ENCODE measurements around the gene SLC17A1. TPM values are rescaled to one million over a fixed set of nuclear protein-coding genes. Genes with fewer than 3 reads are reported as not detected.

The SLC17A1 gene
- total and polyA plus RNA-seq, 10 of the 15 experiments (the other 5 are each of a cell fraction or from before 2014, with no cell fraction given): not detected

- ChIA-PET SMC1A (ENCODE audit: uncharacterized antibody, unreplicated experiment) (interaction anchor here (0.9 to 6.2 kb wide), 8 partner anchors 44 to 564 kb away, joined by 3 to 39 read pairs (median 3); no protein-coding TSS in a partner anchor), CTCF (interaction anchor here (0.6 to 6.7 kb wide), 15 partner anchors 20 to 228 kb away, joined by 3 to 89 read pairs (median 6); no protein-coding TSS in a partner anchor), RAD21 (ENCODE audit: unreplicated experiment) (interaction anchor here (0.7 kb wide), 1 partner anchor 156 kb away, joined by 3 read pairs; no protein-coding TSS in a partner anchor), POLR2A (no interaction called here)
- no peaks in the 10 kb centered on the region for H3K36me3 ChIP-seq (ENCODE audit: control insufficient read depth in 2 of 2, insufficient read depth in 2 of 2, low read length in 1 of 2)
- no peak for FAIRE-seq
- WGBS (ENCODE audit: insufficient coverage, insufficient replicate concordance, low lambda C conversion rate, missing lambda C conversion rate): 2% methylated on average over 2 of the region's 2 CpGs
- H3K27me3 ChIP-seq (replicated peaks in 1 of 2; ENCODE audit: control insufficient read depth in 2 of 2, insufficient read depth in 2 of 2, low read length in 1 of 2): no peaks in the 10 kb centered on the region; a peak in 1 of 4 replicates
- H3K4me2 ChIP-seq (ENCODE audit: control insufficient read depth, insufficient read depth): no peak overlapping the region
- no peak for ATAC-seq
- no peak for DNase-seq (ENCODE audit: low read depth, low spot score)
- no peaks in the 10 kb centered on the region for H3K9me3 ChIP-seq (replicated peaks; ENCODE audit: control insufficient read depth, insufficient read depth, low read length)
- intact Hi-C loops (cut with micrococcal nuclease; ENCODE audit: unreplicated experiment) (loop anchor here (5.0 kb wide), 2 partner anchors 155 to 205 kb away; no protein-coding TSS in a partner anchor), in situ Hi-C loops (cut with MboI) (no loop called here)
- H4K20me1 ChIP-seq (ENCODE audit: control insufficient read depth, insufficient read depth): no peaks in the 10 kb centered on the region
- no peak overlapping the region for H3K27ac ChIP-seq (ENCODE audit: control insufficient read depth, insufficient read depth)
- H3K4me3 ChIP-seq: no peak overlapping the region
- H3K9ac ChIP-seq (ENCODE audit: control insufficient read depth, insufficient read depth, low read length): no peak overlapping the region
- BruUV-seq (replicated peaks): no TSS peak
- H2AFZ ChIP-seq (ENCODE audit: control insufficient read depth, low read depth, low read length): no peak overlapping the region
- H3K4me1 ChIP-seq (ENCODE audit: control insufficient read depth, insufficient read depth, low read length): no peaks in the 10 kb centered on the region
- no peaks in the 10 kb centered on the region for H3K79me2 ChIP-seq (ENCODE audit: control insufficient read depth, insufficient read depth, low read length)
- TF ChIP-seq IKZF2 (IDR thresholded peaks at IDR 0.05) (no peak), ZNF24 (IDR thresholded peaks at IDR 0.05) (no peak), PAX5 (IDR thresholded peaks at IDR 0.05; ENCODE audit: borderline replicate concordance, low read depth, low read length) (no peak), YBX1 (IDR thresholded peaks at IDR 0.05) (no peak), ESRRA (IDR thresholded peaks at IDR 0.05; ENCODE audit: low read length) (no peak)
Measured at GRCh38 chr6:25787428-25787827, 44.4 kb downstream of the SLC17A1 start.

DNA sequence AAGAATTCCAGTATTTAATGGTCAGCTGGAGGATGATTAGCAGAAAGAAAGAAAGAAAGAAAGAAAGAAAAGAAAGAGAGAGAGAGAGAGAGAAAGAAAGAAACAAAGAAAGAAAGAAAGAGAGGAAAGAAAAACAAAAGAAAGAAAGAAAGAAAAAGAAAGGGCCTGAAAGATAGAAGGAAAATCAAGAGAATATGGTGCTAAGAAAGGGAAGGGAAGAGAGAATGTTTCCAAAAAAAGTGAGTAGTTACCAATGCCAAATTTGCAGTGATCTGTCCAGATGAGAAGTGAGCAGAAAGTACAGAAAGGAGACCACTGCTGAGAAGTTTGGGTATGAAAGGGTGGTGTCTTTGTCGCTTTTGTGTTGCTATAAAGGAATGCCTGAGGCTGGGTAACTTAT lies 50.7 kb downstream of the SLC17A1 start:
- Histone ChIP-seq H2AFZ (ENCODE audit: control insufficient read depth, low read depth, low read length) (no peak overlapping the region), H3K9ac (ENCODE audit: control insufficient read depth, insufficient read depth, low read length) (no peak overlapping the region), H3K79me2 (ENCODE audit: control insufficient read depth, insufficient read depth, low read length) (no peaks in the 10 kb centered on the region), H3K9me3 (replicated peaks; ENCODE audit: control insufficient read depth, insufficient read depth, low read length) (no peaks in the 10 kb centered on the region), H3K27ac (ENCODE audit: control insufficient read depth, insufficient read depth) (no peak overlapping the region), H4K20me1 (ENCODE audit: control insufficient read depth, insufficient read depth) (no peaks in the 10 kb centered on the region), H3K4me2 (ENCODE audit: control insufficient read depth, insufficient read depth) (no peak overlapping the region), H3K4me1 (ENCODE audit: control insufficient read depth, insufficient read depth, low read length) (no peaks in the 10 kb centered on the region), H3K4me3 (no peak overlapping the region), H3K36me3 (ENCODE audit: control insufficient read depth in 2 of 2, insufficient read depth in 2 of 2, low read length in 1 of 2) (no peaks in the 10 kb centered on the region), H3K27me3 (replicated peaks in 1 of 2; ENCODE audit: control insufficient read depth in 2 of 2, insufficient read depth in 2 of 2, low read length in 1 of 2) (peaks cover 0 to 3% of the 10 kb centered on the region in 2 experiments; a peak in 2 of 4 replicates)
- FAIRE-seq (no peak), DNase-seq (ENCODE audit: low read depth, low spot score) (no peak), ATAC-seq (no peak)
- 0% methylated on average over 1 of the region's 1 CpG for WGBS (ENCODE audit: insufficient coverage, insufficient replicate concordance, low lambda C conversion rate, missing lambda C conversion rate)
- ChIA-PET SMC1A (ENCODE audit: uncharacterized antibody, unreplicated experiment) (interaction anchor here (0.9 to 2.2 kb wide), 3 partner anchors 9 to 546 kb away, joined by 3 to 6 read pairs (median 3); no protein-coding TSS in a partner anchor), RAD21 (ENCODE audit: unreplicated experiment) (interaction anchor here (0.7 kb wide), 1 partner anchor 16 kb away, joined by 3 read pairs; no protein-coding TSS in a partner anchor), POLR2A (no interaction called here), CTCF (interaction anchor here (2.4 kb wide), 1 partner anchor 9 kb away, joined by 10 read pairs; no protein-coding TSS in a partner anchor)
- intact Hi-C loops (cut with micrococcal nuclease; ENCODE audit: unreplicated experiment) (no loop called here), in situ Hi-C loops (cut with MboI) (loop anchor here (5.0 kb wide), 1 partner anchor 221 kb away; no protein-coding TSS in a partner anchor)
- BruUV-seq (replicated peaks): no TSS peak
- TF ChIP-seq BRCA1 (IDR thresholded peaks at IDR 0.05; ENCODE audit: low read depth, low read length): no peak
- TF ChIP-seq CBFB (IDR thresholded peaks at IDR 0.05; ENCODE audit: low read depth): no peak
- TF ChIP-seq TCF12 (IDR thresholded peaks at IDR 0.05; ENCODE audit: low read depth, low read length): no peak
- TF ChIP-seq, protein P1, sequence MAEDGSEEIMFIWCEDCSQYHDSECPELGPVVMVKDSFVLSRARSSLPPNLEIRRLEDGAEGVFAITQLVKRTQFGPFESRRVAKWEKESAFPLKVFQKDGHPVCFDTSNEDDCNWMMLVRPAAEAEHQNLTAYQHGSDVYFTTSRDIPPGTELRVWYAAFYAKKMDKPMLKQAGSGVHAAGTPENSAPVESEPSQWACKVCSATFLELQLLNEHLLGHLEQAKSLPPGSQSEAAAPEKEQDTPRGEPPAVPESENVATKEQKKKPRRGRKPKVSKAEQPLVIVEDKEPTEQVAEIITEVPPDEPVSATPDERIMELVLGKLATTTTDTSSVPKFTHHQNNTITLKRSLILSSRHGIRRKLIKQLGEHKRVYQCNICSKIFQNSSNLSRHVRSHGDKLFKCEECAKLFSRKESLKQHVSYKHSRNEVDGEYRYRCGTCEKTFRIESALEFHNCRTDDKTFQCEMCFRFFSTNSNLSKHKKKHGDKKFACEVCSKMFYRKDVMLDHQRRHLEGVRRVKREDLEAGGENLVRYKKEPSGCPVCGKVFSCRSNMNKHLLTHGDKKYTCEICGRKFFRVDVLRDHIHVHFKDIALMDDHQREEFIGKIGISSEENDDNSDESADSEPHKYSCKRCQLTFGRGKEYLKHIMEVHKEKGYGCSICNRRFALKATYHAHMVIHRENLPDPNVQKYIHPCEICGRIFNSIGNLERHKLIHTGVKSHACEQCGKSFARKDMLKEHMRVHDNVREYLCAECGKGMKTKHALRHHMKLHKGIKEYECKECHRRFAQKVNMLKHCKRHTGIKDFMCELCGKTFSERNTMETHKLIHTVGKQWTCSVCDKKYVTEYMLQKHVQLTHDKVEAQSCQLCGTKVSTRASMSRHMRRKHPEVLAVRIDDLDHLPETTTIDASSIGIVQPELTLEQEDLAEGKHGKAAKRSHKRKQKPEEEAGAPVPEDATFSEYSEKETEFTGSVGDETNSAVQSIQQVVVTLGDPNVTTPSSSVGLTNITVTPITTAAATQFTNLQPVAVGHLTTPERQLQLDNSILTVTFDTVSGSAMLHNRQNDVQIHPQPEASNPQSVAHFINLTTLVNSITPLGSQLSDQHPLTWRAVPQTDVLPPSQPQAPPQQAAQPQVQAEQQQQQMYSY (CRISPR knock-in tag; IDR thresholded peaks at IDR 0.05): no peak
- no peak for TF ChIP-seq CREM (IDR thresholded peaks at IDR 0.05; ENCODE audit: low read depth)
- TF ChIP-seq RELA (IDR thresholded peaks at IDR 0.05; ENCODE audit: borderline replicate concordance, partially characterized antibody): no peak

Measured in GM12878 (cell line).